GM20000 (cell line): ENCODE data around the gene OR51A7.

Source experiments
- DNase-seq: peaks from one replicate; pipeline ENCODE4 v3.0.0; 2012; ENCODE audit warnings: low spot score
- CTCF ChIP-seq: IDR thresholded peaks from 2 replicates; pipeline ENCODE4 v1.5.1; 2012; ENCODE audit warnings: mild to moderate bottlenecking, control low read depth; ENCODE audit errors: extremely low read depth, missing control alignments

OR51A7 gene

GRCh38 chr11:4957396-4957795 lies 53.8 kb downstream of the OR51A7 start:
- no peak for TF ChIP-seq CTCF
- DNase-seq: no peak
